GM21515 (cell line): ENCODE results near the gene NPW.
"Not testable (repeated sequence)": the region's sequence is repeated elsewhere in the genome, so short reads cannot be mapped to it uniquely, and the experiment has no call there.

Experiments used
- ATAC-seq: cut with Tn5 transposase; IDR thresholded peaks from one replicate; pipeline ENCODE4 v1.9.1; 2021; ENCODE audit not compliant: unreplicated experiment

NPW gene

DNA sequence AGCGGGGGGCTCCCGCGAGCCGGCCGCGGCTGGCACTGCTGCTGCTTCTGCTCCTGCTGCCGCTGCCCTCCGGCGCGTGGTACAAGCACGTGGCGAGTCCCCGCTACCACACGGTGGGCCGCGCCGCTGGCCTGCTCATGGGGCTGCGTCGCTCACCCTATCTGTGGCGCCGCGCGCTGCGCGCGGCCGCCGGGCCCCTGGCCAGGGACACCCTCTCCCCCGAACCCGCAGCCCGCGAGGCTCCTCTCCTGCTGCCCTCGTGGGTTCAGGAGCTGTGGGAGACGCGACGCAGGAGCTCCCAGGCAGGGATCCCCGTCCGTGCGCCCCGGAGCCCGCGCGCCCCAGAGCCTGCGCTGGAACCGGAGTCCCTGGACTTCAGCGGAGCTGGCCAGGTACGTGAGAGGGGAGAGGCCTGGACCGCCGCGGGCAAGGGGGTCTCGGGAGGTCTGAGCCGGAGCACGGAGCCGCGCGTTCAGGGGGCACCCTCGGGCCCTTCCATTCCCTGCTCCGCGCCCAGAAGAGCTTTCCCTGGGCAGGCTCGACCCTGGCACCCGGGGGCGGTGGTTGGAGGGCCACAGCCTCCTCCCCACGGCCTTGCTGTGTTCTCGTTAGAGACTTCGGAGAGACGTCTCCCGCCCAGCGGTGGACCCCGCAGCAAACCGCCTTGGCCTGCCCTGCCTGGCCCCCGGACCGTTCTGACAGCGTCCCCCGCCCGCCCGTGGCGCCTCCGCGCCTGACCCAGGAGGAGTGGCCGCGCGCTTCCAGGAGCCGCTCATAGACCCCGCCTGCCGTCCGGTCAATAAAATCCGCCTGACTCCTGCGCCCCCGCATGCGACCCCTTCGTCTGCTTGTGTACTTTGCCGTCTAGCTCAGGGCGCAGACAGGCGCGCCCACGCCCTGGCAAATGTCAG lies 591 bp downstream of the NPW start:
- ATAC-seq: no peak

DNA sequence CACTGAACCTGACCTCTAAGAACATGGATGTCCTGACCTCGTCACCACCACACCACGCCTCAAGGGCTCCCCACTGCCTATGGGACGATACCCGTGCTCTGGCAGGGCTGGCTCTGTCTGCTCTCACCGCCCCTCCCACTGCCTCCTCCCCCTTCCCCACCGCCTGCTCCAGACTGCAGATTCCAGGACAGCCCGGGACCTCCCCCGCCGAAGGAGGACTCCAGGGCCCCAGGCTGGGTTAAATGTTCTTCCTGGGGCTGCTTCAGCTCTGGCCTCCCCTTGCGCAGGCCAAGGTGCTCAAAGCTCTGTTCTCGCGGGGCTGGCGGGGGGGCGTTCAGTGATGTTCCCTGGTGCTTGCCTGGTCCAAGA lies 3.1 kb downstream of the NPW start:
- ATAC-seq: no peak

DNA sequence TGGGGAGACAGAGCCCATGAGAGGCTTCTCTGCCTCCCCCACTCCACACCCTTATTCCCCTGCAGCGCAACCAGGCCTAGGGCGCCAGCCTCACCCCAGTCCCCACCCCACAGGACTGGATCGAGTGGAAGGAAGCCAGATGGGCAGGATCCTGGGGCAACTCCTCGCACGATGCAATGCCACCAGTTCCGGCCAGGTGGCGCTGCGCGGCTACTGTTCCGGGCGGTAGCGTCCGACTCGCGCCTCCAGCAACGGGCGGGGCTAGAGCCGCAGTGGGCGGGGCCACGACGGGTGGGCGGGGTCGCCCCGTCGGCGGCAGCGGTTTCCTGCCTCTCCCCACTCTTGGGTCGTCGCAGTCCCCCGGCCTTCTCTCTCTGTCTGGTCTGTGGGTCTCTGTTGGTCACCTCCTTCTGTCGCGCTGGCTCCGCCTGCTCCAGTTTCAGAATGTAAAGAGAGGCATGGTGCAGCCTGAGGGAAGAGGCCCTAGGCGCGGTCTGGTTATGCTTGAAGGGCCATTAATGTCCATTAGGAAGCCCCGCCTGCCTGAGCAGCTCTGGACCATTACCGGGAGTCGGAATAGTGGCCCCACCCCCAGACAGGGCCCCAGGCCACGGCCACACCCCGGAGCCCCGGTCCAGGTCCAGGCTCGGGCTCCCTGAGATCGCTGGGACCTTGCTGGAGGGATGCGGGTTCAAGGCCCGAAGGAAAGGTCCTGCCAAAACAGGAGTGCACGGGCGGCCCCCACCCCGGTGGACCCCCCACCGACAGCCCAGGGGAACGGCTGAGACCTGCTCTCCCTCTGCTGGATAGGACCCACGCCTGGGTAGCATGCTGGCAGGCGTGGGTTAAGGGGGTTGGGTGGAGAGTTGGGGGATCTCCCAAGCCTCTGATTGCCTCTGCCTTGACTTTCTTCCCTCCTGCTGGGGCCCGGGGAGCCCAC lies 3.8 kb downstream of the NPW start:
- peak; percentile 69 for ATAC-seq

DNA sequence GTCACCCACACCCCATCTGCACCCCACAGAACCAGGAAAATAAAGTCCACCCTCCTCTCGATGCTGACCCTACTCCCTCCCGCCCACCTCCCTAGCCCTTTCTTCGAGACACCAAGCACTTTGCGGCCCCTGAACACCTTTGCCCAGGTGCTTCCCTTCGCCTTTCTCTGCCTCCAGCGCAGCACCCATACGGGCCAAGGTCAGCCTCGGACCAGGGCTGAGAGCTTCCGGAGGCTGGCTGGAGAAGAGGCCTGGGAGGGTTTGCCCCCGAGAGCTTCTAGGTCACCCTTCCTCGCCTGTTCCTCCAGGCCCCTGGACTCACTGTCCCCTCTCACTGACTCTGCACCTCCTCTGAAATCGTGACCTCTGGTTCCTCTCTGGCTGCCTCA lies 4.4 kb downstream of the NPW start:
- no peak for ATAC-seq

DNA sequence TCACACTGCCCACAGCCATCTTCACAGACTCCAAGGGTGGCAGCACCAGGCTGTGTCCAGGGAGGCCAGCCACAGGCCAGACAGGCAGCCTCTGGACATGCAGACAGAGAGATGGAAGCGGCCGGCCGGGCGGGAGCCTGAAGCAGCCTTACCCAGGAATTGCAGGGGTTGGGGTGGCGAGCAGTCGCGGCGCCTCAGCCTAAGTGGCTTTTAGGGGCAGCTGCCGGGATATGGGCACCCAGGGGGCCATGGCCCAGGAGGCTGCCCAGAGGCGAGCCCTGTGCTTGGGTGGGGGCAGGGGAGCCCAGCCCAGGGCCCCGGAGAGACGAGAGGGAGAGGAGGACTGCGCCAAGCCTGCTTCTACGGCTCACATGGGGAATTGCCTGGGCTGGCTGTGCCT lies 5.7 kb downstream of the NPW start:
- ATAC-seq: no peak

DNA sequence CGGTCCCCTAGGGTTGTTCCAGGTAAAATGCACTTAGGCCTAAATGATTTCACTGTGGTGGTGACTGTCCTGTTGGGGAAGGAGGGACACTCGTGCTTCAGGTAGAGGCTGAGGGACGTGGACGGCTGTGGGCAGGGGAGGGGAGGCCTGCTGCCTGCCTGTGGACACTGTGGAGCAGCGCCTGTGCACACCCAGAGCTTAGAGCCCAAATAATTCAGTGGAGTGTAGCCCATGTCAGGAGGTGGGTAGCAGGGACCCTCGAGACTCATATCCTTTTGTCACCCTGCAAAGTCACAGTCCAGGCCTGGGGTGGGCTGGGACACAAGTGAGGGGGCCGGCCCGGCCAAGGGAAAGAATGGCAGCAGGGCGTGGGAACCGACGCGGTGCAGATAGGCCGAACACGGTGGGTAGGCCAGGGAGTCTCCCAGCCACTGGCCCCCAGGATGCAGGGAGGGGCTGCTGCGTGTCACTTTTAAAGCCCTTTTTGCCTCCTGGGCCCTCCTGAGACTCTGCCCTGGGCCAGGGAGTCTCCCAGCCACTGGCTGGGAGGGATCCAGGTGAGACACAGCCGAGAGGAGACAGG lies 6.4 kb downstream of the NPW start:
- ATAC-seq: no peak

DNA sequence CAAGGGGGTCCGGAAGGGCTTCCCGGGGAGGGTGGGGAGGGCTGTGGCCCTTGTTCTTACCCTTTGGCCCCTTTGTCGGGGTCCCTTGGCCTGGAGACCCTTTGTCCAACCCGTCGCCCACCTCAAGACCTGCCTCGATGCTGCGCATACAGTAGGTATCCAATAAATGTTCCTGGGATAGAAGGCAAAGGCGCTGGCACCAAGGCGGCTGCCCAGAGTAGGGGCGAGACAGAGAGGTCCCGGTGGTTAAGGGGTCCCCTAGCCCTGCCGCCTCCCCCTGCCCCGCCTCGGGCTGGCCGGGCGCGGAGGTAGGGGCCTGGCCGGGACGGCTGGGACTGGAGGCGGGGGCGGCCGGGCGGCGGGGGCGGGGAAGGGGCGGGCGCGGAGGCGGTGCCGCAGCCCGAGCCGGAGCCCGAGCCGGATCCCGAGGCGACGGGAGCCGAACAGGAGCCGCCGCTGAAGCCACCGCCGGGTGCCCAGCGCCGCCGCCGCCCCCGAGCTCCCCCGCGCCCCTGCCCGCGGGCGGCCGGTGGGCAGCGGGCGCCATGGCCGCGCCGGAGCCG lies 7.0 kb downstream of the NPW start, which contains the start of gene NHERF2:
Gene NHERF2, plus strand, starts transcription at position 442 of the 563 bp plus-strand sequence. Its CDS starts 104 bp downstream, at position 546.
- no peak for ATAC-seq

DNA sequence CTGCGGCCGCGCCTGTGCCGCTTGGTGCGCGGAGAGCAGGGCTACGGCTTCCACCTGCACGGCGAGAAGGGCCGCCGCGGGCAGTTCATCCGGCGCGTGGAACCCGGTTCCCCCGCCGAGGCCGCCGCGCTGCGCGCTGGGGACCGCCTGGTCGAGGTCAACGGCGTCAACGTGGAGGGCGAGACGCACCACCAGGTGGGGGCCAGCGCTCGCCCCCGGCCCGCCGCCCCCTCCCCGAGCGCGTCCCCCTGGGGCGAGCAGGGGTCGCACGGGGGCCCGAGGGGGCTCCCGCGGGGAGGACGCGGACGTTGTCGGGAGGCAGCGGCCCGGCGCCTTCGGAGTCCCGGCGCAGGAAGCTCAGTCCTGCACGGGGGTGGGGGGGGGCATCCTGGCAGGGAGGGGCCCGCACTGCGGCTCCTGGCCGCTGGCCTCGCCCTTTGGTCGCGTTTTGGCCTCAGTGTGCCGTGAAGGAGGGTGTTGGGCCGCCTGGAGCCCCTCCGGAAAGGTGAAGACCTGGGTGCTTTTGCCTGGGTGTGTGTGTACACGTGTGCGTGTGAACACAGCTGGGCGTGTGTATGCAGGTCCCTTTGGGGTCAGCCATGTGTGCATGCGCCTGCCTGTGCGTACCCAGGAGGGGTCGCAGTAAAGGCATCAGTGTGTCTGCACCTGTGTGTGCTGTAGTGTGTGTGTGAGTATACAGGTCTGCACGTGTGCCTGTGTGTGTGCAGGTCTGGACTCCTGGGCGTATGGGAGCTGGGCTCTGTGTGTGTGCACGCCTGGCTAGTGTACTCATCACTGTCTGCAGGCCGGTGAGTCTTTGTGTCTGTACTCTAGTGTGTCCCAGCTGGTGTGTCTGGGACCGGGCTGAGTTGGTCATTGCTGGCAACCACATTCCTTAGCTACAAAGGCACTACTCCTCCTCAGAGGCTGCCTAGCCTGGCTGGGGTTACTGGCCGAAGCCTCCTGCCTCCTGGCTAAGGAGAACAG lies 7.7 kb downstream of the NPW start:
- ATAC-seq: no peak

DNA sequence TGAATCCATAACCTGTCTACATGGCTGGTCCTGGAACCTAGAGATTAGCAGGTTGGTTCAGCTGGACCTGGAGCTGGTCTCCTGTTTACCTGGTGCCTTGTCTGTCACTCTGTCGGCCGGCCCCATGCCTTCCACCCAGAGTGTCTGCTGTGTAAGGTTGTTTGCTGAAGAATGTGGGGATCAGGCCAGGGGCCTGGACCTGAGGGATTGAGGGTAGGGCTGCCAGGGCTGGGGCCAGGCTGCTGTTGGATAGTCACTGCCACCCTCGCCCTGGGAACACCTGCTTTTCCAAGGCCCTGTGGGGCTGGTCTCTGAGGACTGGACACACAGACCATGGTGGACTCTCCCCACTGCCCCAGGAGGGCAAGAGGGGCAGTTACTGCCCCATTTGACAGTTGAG lies 8.6 kb downstream of the NPW start:
- ATAC-seq: no peak

DNA sequence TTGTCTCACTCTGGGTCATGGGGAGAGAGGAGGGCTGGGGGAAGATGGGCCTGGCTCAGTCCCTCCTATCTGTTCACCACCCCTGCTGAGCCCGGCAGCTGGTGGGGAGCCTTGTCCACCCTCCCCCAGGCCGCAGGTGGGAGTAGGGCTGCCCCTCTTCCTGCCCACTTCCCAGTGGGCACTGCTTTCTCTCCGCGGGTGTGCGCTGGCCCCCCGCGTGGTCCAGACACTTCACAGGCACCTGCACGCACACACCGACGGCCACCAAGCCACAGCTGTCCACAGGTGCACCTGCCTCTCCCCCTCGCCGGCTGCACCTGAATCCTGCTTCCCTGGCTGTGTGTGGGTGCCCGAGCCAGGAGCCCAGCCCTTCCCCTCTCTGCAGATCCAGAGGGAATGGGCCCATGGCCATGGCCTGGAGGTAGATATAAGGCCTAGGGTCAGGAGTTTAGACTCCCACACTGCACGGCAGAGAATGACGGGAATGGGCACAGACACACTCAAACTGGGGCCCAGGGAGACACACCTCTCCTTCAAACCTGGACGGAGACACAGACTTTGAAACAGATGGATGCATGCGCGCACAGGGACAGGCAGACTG lies 9.1 kb downstream of the NPW start:
- ATAC-seq: no peak

DNA sequence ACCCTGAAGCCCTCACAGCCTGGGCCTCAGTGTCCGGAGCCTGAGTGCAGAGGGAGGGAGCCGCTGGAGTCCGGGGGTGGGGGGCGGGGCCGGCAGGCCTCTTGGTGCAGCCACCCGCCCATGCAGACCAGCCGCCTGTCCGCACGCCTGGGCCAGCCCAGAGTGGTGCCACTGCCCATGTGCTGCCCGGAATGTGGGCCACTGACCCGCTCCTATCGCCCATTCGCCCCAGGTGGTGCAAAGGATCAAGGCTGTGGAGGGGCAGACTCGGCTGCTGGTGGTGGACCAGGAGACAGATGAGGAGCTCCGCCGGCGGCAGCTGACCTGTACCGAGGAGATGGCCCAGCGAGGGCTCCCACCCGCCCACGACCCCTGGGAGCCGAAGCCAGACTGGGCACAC lies 9.8 kb downstream of the NPW start:
- no peak for ATAC-seq

DNA sequence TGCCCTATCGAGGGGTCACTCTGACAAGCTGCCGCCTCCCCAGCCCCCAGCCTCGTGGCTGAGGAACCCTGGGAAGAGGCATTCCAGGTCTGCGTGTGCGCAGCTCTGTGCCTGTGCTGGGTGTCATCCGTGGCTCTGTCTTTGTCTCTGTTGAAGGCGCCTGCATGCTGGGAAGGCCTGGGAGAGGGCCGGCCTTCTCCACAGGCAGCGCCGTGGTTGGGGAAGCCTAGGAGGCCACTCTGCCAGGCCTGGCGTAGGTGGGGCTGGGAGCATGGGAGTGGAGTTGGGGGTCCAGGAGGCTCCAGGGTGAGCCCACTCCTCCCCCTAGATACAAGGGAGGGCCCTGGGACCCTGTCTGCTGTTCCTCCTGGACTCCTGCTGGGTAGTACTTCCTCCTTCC lies 10.5 kb downstream of the NPW start:
- ATAC-seq: no peak

DNA sequence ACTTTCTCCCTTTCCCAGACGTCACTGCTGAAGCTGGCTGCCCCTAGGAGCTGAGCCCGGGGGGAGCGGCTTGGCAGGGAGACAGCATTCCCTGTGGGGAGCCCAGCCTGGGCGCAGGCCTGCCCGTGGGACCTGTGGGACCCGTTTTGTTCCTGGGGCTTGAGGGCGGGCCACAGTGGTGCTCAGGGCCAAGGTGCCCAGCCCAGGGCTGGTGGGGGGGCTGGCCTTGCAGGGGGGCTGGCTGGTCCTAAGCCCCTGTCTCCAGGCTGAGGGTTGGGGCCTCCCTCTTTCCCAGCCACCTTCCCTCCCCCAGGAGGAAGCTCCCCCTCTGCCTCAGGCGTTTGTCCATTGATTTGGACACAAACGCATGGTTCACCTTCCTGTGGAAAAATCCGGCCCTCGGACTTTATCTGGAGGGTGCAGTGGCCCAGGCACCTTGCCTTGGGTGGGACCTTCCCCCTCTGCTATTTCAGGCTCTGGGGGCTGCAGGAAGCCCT lies 11.5 kb downstream of the NPW start:
- ATAC-seq: no peak

DNA sequence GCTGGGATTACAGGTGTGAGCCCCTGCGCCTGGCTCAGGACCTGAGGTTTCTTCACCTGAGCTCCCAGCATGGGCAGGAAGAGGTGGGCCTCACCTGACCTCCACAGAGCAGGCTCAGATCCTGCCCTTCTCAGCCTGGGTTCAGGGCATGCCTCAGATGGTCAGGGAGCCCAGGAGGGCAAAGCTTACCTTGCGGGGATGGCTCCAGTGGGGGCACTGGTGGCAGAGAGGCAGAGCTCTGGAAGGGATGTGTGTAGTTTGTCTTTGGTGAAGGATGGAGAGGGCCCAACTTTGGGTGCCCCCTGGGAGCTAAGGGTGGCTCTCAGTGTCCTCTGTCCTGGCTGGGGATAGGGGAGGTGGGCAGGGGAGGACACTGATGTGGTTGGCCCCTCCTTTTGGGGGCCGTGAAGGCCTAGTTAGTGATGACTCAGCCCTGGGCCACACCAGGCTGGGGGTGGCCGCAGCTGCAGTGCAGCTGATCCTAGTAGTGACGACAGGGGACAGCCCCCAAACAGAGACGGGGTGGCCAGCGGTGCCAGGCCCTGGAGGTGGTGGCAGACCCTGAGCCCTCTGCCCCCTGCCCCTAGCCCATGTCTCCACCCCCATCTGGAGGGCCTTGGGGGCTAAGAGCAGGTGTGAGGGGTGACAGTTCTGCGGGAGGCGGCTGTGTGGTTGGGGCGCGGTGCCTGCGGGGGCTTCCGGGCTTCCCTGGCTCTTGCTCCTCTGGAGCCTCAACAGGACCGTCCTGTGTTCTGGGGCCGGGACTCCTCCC lies 12.9 kb downstream of the NPW start:
- no peak for ATAC-seq

DNA sequence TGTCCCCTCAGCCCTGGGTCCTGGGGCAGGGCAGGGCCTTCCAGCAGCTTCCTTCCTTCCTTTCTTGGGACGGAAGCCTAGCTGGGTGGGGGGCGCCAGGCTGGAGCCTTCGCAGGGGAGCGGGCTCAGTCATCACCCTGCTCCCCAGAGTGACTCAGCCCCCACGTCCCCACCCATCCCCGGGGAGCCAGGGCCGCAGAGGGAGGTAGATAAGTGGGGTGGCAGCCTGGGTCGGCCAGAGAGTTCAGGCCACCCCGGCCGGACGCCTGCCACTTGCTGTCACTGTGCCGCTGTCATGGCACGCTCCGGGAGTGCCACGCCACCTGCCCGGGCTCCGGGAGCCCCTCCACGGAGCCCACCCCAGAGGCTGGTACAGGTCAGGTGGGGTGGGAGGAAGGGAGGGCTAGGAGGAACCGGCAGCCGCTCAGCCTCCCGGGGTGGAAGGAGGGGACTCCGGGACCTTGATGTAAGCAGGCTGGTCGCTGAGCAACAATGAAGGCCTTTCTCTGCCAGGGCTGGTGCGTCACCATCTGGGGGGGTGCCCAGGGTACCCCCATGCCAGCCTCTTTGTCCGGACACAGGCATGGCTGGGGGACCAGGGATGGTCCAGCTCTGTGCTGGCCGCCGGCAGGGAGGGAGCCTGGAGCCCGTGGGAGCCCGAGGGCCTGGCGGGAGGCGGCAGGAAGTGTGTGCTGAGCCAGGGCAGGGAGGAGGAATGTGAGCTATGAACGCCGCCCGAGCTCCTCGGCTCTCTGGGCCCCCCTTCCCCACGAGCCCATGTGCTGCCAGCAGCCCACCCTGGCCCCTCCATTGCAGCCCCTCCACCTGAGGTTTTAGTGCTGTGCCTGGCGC lies 13.7 kb downstream of the NPW start:
- no peak for ATAC-seq

DNA sequence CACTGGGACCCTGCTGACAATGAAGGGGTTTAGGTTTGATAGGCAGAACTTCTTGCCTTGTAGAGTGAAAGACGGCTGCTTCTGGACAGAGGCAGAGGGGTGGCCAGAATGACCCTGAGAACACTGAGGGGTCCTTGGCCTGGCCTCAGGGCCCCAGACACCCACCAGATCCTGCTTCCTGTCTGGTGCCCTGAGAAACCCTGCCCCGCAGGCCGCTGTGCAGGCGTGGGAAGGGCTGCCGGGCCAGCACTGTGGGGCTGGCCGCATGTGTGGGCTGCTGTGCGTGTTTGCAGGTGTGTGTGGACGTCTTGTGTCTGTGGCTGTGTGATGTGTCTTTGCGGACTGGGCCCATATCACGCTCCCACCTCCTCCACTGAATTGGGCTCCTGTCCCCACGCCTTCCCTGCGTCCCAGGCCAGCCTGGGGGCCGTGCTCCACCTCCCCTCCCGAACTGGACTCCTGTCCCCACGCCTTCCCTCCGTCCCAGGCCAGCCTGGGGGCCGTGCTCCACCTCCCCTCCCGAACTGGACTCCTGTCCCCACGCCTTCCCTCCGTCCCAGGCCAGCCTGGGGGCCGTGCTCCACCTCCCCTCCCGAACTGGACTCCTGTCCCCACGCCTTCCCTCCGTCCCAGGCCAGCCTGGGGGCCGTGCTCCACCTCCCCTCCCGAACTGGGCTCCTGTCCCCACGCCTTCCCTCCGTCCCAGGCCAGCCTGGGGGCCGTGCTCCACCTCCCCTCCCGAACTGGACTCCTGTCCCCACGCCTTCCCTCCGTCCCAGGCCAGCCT lies 14.5 kb downstream of the NPW start:
- ATAC-seq: not testable (repeated sequence)
